ENCODE data around the gene PAIP1. TPM values are rescaled to one million over a fixed set of nuclear protein-coding genes. Genes with fewer than 3 reads are reported as not detected.

Gene PAIP1
- total RNA-seq, 1 experiment from 2014 or later = 118 TPM

GRCh38 chr5:43565043-43565442 lies 8.2 kb upstream of the PAIP1 start:
- no peak for TF ChIP-seq EZH2 (IDR thresholded peaks at IDR 0.05; ENCODE audit: borderline replicate concordance, low read depth, low read length, poor library complexity, severe bottlenecking)
- Histone ChIP-seq H3K4me3 (ENCODE audit: low read depth, low read length, poor library complexity, severe bottlenecking) (no peak overlapping the region), H3K27me3 (replicated peaks; ENCODE audit: insufficient read depth, low read depth, low read length, poor library complexity) (no peaks in the 10 kb centered on the region), H3K27ac (ENCODE audit: low read depth, low read length, poor library complexity, severe bottlenecking) (no peak overlapping the region), H3K4me1 (ENCODE audit: insufficient read depth, low read length, poor library complexity, severe bottlenecking) (no peaks in the 10 kb centered on the region), H3K9me3 (ENCODE audit: low read depth, low read length, poor library complexity, severe bottlenecking) (no peaks in the 10 kb centered on the region), H3K36me3 (ENCODE audit: insufficient read depth, low read length, poor library complexity, severe bottlenecking) (no peaks in the 10 kb centered on the region)
- BruUV-seq (replicated peaks) = no TSS peak
- CTCF ChIA-PET = no interaction called here
- POLR2A ChIA-PET (ENCODE audit: low non-redundant PET) = no interaction called here
- intact Hi-C loops (cut with micrococcal nuclease; ENCODE audit: unreplicated experiment) = no loop called here
- no peak for DNase-seq (ENCODE audit: low spot score)

- CTCF ChIA-PET = no interaction called here
- no peak for DNase-seq (ENCODE audit: low spot score)
Observed at GRCh38 chr5:43564289-43564850, 7.5 kb upstream of the PAIP1 start.

GRCh38 chr5:43563321-43563720 lies 6.4 kb upstream of the PAIP1 start:
- Histone ChIP-seq H3K4me1 (ENCODE audit: insufficient read depth, low read length, poor library complexity, severe bottlenecking) (no peaks in the 10 kb centered on the region), H3K36me3 (ENCODE audit: insufficient read depth, low read length, poor library complexity, severe bottlenecking) (no peaks in the 10 kb centered on the region), H3K27me3 (replicated peaks; ENCODE audit: insufficient read depth, low read depth, low read length, poor library complexity) (no peaks in the 10 kb centered on the region), H3K9me3 (ENCODE audit: low read depth, low read length, poor library complexity, severe bottlenecking) (no peaks in the 10 kb centered on the region), H3K27ac (ENCODE audit: low read depth, low read length, poor library complexity, severe bottlenecking) (no peak overlapping the region), H3K4me3 (ENCODE audit: low read depth, low read length, poor library complexity, severe bottlenecking) (no peak overlapping the region)
- BruUV-seq (replicated peaks) = no TSS peak
- CTCF ChIA-PET = no interaction called here
- no peak for DNase-seq (ENCODE audit: low spot score)
- POLR2A ChIA-PET (ENCODE audit: low non-redundant PET) = no interaction called here
- no peak for TF ChIP-seq CTCF (conservative IDR thresholded peaks at IDR 0.05; ENCODE audit: low read depth, low read length)
- TF ChIP-seq EZH2 (IDR thresholded peaks at IDR 0.05; ENCODE audit: borderline replicate concordance, low read depth, low read length, poor library complexity, severe bottlenecking) = no peak
- intact Hi-C loops (cut with micrococcal nuclease; ENCODE audit: unreplicated experiment) = no loop called here

More at GRCh38 chr5:43564289-43564850, 7.5 kb upstream of the PAIP1 start:
- Histone ChIP-seq H3K4me3 (ENCODE audit: low read depth, low read length, poor library complexity, severe bottlenecking) (no peak overlapping the region), H3K9me3 (ENCODE audit: low read depth, low read length, poor library complexity, severe bottlenecking) (no peaks in the 10 kb centered on the region), H3K27me3 (replicated peaks; ENCODE audit: insufficient read depth, low read depth, low read length, poor library complexity) (no peaks in the 10 kb centered on the region), H3K4me1 (ENCODE audit: insufficient read depth, low read length, poor library complexity, severe bottlenecking) (no peaks in the 10 kb centered on the region), H3K36me3 (ENCODE audit: insufficient read depth, low read length, poor library complexity, severe bottlenecking) (no peaks in the 10 kb centered on the region), H3K27ac (ENCODE audit: low read depth, low read length, poor library complexity, severe bottlenecking) (no peak overlapping the region)
- BruUV-seq (replicated peaks) = no TSS peak
- intact Hi-C loops (cut with micrococcal nuclease; ENCODE audit: unreplicated experiment) = no loop called here
- POLR2A ChIA-PET (ENCODE audit: low non-redundant PET) = no interaction called here
- TF ChIP-seq EZH2 (IDR thresholded peaks at IDR 0.05; ENCODE audit: borderline replicate concordance, low read depth, low read length, poor library complexity, severe bottlenecking) = no peak
- no peak for TF ChIP-seq CTCF (conservative IDR thresholded peaks at IDR 0.05; ENCODE audit: low read depth, low read length)

GRCh38 chr5:43561356-43561755 lies 4.5 kb upstream of the PAIP1 start:
- CTCF ChIA-PET = no interaction called here
- no peaks in the 10 kb centered on the region for H3K36me3 ChIP-seq (ENCODE audit: insufficient read depth, low read length, poor library complexity, severe bottlenecking)
- POLR2A ChIA-PET (ENCODE audit: low non-redundant PET) = no interaction called here

More at GRCh38 chr5:43561356-43561755, 4.5 kb upstream of the PAIP1 start:
- Histone ChIP-seq H3K4me1 (ENCODE audit: insufficient read depth, low read length, poor library complexity, severe bottlenecking) (no peaks in the 10 kb centered on the region), H3K27ac (ENCODE audit: low read depth, low read length, poor library complexity, severe bottlenecking) (no peak overlapping the region), H3K4me3 (ENCODE audit: low read depth, low read length, poor library complexity, severe bottlenecking) (no peak overlapping the region), H3K27me3 (replicated peaks; ENCODE audit: insufficient read depth, low read depth, low read length, poor library complexity) (no peaks in the 10 kb centered on the region), H3K9me3 (ENCODE audit: low read depth, low read length, poor library complexity, severe bottlenecking) (no peaks in the 10 kb centered on the region)
- TF ChIP-seq EZH2 (IDR thresholded peaks at IDR 0.05; ENCODE audit: borderline replicate concordance, low read depth, low read length, poor library complexity, severe bottlenecking) = no peak
- TF ChIP-seq CTCF (conservative IDR thresholded peaks at IDR 0.05; ENCODE audit: low read depth, low read length) = no peak
- no TSS peak for BruUV-seq (replicated peaks)
- intact Hi-C loops (cut with micrococcal nuclease; ENCODE audit: unreplicated experiment) = no loop called here
- DNase-seq (ENCODE audit: low spot score) = no peak
